Measurements from ENCODE around the gene KIF3C. TPM values are rescaled to one million over a fixed set of nuclear protein-coding genes. Genes with fewer than 3 reads are reported as not detected.
"Not testable (repeated sequence)": the region's sequence is repeated elsewhere in the genome, so short reads cannot be mapped to it uniquely, and the experiment has no call there.

KIF3C gene
- polyA plus RNA-seq (ENCODE audit: insufficient read length in 3 of 3), result 10 to 100 TPM; 16.0 to 19.1 (median 19.1) TPM
- long read RNA-seq, donor 1, full-length matches to known transcripts, result 1 of 1 reads
- long read RNA-seq, donor 1, partial matches to known transcripts, result 0 of 1 reads
- long read RNA-seq, donor 1, other reads (novel, unspliced or antisense), result 0 of 1 reads
- long read RNA-seq, donor 2, full-length matches to known transcripts, result 4 of 4 reads
- long read RNA-seq, donor 2, partial matches to known transcripts, result 0 of 4 reads
- long read RNA-seq, donor 2, other reads (novel, unspliced or antisense), result 0 of 4 reads
- long read RNA-seq, donor 3, full-length matches to known transcripts, result 4 of 4 reads
- long read RNA-seq, donor 3, partial matches to known transcripts, result 0 of 4 reads
- long read RNA-seq, donor 3, other reads (novel, unspliced or antisense), result 0 of 4 reads
- long read RNA-seq, donor 4, full-length matches to known transcripts, result 1 of 1 reads
- long read RNA-seq, donor 4, partial matches to known transcripts, result 0 of 1 reads
- long read RNA-seq, donor 4, other reads (novel, unspliced or antisense), result 0 of 1 reads
- long read RNA-seq, donor 5, result 0 reads
- long read RNA-seq, donor 6, full-length matches to known transcripts, result 2 of 218 reads
- long read RNA-seq, donor 6, partial matches to known transcripts, result 216 of 218 reads
- long read RNA-seq, donor 6, other reads (novel, unspliced or antisense), result 0 of 218 reads
- long read RNA-seq, donor 7, full-length matches to known transcripts, result 10 of 10 reads
- long read RNA-seq, donor 7, partial matches to known transcripts, result 0 of 10 reads
- long read RNA-seq, donor 7, other reads (novel, unspliced or antisense), result 0 of 10 reads
- long read RNA-seq, donor 8, full-length matches to known transcripts, result 2 of 2 reads
- long read RNA-seq, donor 8, partial matches to known transcripts, result 0 of 2 reads
- long read RNA-seq, donor 8, other reads (novel, unspliced or antisense), result 0 of 2 reads
- long read RNA-seq, donor 9, full-length matches to known transcripts, result 3 of 3 reads
- long read RNA-seq, donor 9, partial matches to known transcripts, result 0 of 3 reads
- long read RNA-seq, donor 9, other reads (novel, unspliced or antisense), result 0 of 3 reads
- long read RNA-seq, donor 10, full-length matches to known transcripts, result 2 of 2 reads
- long read RNA-seq, donor 10, partial matches to known transcripts, result 0 of 2 reads
- long read RNA-seq, donor 10, other reads (novel, unspliced or antisense), result 0 of 2 reads
- long read RNA-seq, donor 11, full-length matches to known transcripts, result 2 of 2 reads
- long read RNA-seq, donor 11, partial matches to known transcripts, result 0 of 2 reads
- long read RNA-seq, donor 11, other reads (novel, unspliced or antisense), result 0 of 2 reads
- long read RNA-seq, donor 12, full-length matches to known transcripts, result 2 of 2 reads
- long read RNA-seq, donor 12, partial matches to known transcripts, result 0 of 2 reads
- long read RNA-seq, donor 12, other reads (novel, unspliced or antisense), result 0 of 2 reads
- long read RNA-seq, donor 13, result 0 reads
- long read RNA-seq, donor 14, result 0 reads
- long read RNA-seq, donor 15, full-length matches to known transcripts, result 2 of 2 reads
- long read RNA-seq, donor 15, partial matches to known transcripts, result 0 of 2 reads
- long read RNA-seq, donor 15, other reads (novel, unspliced or antisense), result 0 of 2 reads
- long read RNA-seq, donor 16, full-length matches to known transcripts, result 1 of 1 reads
- long read RNA-seq, donor 16, partial matches to known transcripts, result 0 of 1 reads
- long read RNA-seq, donor 16, other reads (novel, unspliced or antisense), result 0 of 1 reads

DNA sequence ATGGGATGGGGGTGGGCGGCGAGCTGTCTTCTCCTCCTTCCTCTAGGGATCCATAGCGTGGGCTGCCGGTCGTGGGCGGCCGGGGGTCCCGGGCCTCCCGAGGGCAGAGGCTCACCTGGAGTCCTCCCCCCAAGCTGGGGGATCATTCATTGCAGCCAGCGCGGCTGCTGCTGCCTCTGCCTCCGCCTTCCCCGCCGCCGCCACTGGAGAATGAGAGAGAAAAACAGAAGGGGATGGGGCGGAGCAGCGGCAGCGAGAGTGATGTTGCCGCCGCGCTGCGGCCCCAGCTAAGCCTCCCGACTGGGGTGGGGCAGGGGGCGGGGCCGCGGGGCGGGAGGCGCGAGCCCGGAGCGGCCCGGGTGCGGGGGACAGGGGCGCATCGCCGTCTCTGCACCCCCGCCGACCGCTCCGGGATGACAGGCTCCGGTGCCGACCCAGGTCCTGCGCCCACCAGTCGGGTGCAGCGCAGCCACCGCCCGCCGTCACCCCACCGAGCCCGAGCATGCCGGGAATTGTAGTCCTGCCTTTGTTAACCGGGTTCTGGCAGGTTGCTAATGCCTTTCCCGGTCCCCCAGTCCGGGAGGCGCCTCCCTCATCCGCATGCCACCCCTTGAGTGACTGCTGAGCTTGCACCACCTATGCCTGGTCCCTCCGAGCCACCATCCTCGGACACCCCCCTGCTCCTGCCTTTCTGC lies at the start of gene KIF3C:
Gene KIF3C, minus strand, starts transcription at position 225 of the 695 bp plus-strand sequence. CDS start 580 bp downstream, outside the sequence.
- peak; percentile 73 for DNase-seq

DNA sequence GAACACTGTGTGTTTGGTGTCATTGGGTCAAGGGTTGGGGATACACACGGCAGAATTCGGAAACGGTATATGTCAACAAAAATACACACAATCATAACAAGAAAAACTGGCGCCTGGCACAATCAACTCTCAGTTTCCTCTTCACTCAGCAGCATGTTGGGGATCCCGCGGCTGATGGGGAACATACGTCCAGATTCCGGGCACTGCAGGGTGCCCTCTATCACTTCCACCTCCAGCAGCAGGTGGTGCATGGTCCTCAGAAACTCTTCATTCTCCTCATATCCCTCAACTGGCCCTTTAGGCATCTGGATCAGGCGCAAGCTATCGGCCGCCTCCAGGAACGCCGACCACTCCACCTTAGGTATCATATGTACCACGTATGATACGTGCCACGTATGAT lies 45.8 kb upstream of the KIF3C start:
- not testable (repeated sequence) for DNase-seq

DNA sequence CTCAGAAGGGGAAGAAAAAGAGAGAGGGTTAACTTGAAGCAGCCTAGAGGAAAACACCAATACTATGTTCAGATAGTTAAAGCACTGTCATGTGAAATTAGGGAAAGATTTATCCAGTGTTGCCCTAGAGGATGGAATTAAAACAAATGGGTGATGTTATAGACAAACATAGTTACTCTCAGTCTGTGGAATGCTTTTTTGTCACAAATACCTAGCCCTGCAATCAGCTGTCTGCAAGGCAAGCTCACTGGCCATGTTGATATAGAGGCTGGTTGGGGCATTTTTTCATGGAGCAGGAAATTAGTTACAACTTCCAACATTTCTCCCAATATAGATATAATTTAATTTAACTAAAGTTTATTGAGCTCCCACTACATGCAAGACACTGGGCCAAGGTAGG lies 43.2 kb upstream of the KIF3C start:
- no peak for DNase-seq

DNA sequence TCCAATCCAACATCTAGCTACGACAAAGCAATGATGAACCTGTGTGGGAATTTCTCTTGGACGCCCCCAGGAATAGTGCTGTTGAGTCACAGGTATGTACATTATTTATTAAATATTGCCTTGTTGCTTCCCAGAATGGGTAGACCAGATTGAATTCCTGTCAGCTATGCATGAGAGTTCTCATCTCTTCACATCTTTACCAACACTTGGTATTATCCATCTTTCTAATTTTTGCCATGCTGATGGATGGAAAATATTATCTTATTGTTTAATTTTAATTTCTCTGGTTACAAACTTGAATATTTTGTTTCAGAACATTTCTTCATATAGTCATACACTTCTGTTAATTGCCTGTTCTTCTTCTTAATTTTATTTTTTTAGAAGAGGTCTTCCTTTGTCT lies 42.0 kb upstream of the KIF3C start:
- no peak for DNase-seq

DNA sequence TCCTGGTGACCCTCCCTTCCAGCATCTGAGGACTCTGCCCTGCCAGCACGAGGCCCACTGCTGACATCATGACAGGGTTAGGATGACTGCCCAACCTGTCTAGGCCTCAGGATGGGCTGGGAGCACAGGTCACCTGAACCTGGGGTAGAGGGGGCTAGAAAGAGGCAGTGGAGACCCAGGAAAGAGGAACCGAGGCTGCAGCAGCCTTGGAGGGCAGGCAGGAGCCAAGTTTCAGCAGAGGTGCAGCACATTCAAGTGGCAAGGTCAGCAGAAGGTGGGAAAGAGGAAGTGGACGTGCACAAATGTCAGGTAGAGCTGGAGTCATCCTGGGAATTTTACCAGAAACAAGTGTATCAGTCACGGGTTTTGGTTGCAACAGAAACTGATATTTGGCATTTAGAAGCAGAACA lies 37.9 kb upstream of the KIF3C start:
- DNase-seq, result no peak

DNA sequence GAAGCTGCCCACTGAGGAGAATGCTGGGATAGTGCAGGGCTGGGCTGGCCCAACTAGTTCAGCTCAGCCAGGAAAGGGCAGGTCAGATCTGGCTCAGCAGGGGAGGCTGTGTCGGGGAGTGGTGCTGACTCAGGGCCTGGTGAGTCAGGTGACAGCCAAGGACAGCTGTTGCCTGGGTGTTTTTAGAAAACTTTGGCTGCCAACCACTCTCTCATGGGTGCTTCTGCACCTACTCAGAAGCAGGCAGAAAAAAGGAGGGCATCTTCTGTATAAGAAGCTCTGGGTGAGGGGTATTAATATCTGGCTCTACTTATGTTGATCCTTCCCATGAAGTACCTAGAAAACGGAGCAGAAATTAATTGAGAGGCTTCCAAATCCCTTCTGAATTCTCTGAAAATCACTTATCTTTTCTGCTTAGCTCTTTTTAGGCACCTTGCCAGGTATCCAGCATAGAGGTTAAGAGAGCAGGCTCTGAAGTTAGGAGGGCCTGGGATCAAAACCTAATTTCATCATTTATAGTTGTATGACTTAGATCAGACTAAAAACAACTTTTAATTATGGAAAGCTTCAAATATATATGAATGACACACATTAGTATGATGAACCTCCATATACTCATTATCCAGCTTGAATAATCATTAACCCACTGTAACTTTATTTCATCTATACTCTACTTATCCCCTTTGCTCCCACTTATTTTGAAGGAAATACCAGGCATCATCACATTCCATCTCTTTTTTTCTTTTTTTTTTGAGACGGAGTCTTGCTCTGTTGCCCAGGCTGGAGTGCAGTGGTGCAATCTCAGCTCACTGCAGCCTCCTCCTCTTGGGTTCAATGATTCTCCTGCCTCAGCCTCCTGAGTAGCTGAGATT lies 36.1 kb upstream of the KIF3C start:
- DNase-seq, result no peak

DNA sequence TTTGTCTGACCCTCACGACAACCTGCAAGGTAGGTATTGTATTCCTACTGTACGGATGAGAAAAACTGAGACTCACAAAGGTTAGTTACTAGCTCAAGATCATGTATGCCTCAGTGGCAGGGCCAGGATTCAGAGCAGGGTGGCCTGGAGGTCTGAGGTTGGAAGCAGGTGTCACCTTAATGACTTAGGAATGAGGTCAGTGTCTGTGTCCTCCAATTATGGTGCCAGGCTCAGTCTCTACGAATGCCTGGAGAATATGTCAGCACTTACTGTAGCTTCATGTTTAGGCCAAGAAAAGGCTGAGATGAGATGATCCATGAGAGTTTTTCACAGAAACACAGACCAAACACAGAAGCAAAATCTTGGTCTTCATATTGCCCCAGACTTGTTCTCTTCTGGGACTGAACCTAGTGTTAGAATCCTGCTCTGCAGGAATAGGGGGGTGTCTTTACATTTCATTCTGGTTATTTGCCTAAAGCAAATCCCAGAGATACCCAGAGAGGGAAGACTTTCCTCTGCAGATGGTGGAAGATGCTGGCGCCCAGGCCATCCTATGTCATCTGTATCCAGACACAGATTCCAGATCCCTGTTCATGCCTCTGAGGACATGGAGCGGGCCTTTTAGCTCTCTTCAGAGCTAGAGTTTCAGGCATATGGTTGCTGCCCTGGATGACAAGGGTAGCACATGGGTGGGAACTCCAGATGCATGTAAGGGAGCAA lies 35.3 kb upstream of the KIF3C start:
- DNase-seq, result no peak

DNA sequence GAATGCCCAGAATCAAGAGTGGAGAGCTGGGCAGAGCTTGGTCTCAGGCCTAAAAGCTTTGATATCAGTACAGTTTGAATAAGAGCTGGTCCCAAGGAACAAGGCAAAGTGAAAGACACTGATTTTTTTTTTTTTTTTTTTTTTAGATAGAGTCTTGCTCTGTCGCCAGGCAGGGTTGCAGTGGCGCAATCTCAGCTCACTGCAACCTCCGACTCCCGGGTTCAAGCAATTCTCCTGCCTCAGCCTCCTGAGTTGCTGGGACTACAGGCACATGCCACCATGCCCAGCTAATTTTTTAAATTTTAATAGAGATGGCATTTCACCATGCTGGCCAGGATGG lies 34.4 kb upstream of the KIF3C start:
- not testable (repeated sequence) for DNase-seq

DNA sequence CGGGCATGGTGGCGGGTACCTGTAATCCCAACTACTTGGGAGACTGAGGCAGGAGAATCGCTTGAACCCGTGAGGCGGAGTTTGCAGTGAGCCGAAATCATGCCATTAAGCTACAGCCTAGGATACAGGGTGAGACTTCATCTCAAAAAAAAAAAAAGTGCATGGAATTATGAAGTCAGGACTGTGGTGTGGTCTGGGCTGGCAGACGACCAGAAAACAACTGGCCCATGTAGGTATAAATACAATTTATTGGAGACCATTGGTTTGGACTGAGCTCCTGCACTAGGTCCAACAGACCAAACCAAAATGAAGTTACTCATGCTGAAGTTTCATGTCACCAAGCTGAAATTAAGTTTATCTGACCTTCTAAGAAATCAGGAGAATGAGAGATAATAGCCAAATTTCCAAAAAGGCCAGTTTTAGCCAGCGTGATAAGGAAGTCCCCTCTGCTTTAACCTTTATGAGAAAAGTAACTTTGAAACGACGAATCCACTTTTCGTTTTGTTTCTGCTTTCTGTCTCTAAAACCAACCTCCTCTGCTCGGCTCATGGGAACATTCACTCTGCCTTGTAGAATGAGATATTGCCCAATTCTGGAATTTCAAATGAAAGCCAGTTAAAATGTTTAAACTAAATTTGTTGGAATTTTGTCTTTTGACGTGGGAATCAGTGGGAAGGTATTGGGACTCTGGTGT lies 33.9 kb upstream of the KIF3C start:
- DNase-seq, result no peak

DNA sequence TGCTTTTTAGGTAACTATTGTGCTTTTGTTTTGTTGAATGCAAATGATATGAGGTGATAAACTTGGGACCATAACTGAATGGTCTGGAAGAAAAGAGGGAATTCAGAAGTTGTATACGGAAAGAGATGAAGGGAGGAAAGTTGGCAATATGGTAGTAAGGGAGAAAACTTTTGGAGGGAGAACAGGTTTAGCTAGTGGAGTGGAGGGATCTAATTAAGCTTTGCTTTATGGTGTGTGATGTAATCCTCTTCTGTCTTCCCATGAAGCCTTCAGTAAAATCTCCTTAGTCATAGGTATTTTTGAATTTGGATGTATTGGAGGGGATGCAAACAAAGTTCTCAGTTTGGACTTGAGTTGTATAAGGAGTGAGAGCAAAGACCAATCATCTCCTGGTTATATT lies 31.4 kb upstream of the KIF3C start:
- no peak for DNase-seq

DNA sequence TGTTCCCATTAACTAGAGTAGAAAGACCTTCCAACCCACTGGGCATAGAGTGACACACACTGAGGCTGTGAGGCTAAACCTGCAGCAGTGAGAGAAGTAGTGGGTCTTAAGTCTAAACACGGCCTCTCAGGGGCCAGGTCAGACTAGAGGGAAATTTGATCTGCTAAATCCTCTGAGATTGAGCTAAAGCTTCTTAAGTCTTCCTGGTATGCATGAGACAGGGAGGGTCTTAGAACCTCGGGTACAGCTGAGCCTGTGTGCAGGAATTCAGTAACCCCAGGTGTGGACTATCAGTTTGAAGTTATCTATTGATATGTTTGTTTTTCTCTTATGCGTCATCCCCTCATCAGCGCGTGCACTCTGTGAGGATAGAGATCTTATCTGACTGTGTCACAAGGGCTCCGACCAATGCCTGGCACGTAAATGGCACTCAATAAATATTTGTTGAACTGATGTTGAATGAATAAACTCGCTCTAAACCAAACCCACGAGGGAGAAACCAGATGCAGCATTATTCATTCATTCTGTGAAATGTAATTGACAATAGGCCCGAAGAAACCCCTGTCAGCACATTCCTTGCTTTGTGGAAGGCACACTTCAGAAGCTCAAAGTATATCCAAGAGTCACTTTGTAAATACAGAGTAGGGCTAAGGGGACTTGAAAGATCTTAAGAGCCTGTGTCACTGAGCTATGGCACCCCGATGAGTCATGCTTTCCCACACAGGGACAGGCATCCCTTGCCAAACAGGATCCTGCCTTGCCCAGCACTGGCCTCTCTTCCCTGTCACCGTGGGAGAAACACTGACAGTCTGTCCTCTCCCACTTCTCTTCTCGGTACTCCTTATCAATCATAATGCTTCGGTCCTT lies 29.9 kb upstream of the KIF3C start:
- no peak for DNase-seq

DNA sequence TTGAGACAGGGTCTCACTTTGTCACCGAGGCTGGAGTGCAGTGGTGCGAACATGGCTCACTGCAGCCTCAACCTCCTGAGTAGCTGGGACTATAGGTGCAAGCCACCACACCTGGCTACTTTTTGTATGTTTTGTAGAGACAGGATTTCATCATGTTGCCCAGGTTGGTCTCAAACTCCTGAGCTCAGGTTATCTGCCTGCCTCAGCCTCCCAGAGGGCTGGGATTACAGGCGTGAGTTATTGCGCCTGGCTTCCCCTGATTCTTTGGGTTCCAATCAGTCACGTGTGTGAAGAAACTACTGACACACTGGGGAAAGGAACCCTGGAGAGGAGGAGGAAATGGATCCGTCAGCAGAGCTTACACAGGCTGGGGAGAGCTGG lies 29.3 kb upstream of the KIF3C start:
- DNase-seq, result no peak

DNA sequence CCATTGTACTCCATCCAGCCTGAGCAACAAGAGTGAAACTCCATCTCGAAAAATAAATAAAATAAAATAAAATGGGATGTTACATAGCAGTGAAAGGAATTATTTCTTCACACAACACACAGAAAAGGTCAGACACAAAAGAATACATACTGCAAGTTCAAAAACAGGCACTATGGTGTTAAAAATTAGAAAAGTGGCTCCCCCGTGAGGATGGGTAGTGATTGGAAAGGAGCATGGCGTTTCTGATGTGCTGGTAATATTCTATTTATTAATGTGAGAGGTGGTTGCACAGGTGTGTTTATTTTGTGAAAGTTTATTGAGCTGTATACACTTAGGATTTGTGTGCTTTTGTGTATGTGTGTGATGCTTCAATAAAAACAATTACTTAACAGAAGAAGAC lies 28.6 kb upstream of the KIF3C start:
- DNase-seq, result no peak

DNA sequence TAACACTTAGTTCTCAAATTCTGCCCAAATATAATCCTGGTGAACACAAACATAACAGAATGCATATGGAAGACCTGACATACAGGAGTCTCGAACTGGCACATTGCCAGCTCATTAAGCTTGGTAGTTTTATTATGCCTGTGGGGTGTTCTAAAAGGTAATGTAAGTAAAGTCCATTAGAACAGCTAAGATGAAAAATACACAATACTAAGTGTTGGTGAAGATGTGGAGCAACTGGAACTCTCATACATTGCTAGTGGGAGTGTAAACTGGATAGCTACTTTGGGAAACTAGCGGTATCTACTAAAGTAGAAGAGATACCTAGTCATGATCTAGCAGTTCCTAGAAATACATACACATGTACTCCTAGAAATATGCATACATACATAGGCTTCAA lies 27.3 kb upstream of the KIF3C start:
- DNase-seq, result no peak

DNA sequence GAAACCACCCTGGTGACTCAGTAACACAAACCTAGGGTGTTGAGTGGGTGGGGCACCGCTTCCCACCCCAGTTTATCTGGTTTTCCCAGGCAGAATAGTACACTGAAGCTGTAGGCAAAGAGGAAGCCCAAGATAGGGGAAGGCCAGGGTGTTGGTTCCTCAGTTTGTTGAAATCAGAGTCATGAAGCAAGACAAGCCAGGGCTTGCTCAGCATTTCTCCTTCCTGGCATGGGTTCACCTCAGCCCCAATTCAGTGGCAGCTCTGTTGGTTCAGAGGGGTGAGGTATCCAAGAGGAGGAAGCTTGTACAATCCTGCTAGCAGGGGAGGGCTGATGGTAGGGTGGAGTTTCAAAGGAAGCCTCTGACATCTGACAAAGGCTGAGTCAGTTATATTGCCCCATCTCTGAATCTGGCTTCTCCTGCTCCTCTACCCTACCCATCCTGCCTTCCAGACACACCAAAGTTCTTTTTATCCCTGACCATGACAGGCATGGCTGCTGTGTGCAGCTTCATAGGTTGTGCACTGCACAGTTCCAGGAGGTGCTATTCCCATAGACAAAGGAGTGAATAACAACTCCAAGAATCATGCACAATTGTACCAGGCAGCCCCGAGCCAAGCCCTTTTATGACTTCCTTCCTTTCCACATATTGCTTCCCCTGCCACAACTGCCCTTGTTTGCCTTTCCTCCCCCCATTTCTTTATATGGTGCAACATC lies 26.7 kb upstream of the KIF3C start:
- no peak for DNase-seq

DNA sequence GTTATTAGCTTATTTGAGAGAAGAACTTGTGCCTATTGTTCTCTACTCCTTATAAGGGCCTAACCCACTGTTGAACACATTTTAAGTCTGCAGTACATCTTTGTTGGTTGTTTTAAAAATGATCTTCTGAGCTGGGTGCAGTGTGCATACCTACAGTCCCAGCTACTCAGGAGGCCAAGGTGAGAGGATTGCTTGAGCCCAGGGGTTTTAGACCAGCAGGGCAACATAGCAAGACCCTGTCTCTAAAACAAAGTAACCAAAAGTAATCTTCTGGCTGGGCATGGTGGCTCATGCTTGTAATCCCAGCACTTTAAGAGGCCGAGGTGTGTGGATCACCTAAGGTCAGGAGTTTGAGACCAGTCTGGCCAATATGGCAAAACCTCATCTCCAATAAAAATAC lies 25.8 kb upstream of the KIF3C start:
- no peak for DNase-seq
